WTC11 (cell line): ENCODE measurements around the gene IFT88. TPM values are rescaled to one million over a fixed set of nuclear protein-coding genes. Genes with fewer than 3 reads are reported as not detected.

Experiments
- ATF1 ChIP-seq: sonication (generic); formaldehyde crosslinking; IDR thresholded peaks from 2 replicates; pipeline ENCODE4 v1.8.1; 2023; ENCODE audit warnings: mild to moderate bottlenecking, moderate library complexity, missing genetic modification reagents
- CBFB ChIP-seq: sonication (generic); formaldehyde crosslinking; IDR thresholded peaks from 2 replicates; pipeline ENCODE4 v1.8.1; 2022; ENCODE audit warnings: mild to moderate bottlenecking, low read depth, missing genetic modification reagents
- HMGA2 ChIP-seq: fragments of 250-450 bp; sonication (Bioruptor Pico); IDR thresholded peaks from 2 replicates; pipeline ENCODE4 v1.4.0; 2021; ENCODE audit warnings: mild to moderate bottlenecking, moderate library complexity
- MXD4 ChIP-seq: fragments of 250-450 bp; sonication (Bioruptor Pico); IDR thresholded peaks from 2 replicates; pipeline ENCODE4 v1.8.0; 2021; ENCODE audit warnings: mild to moderate bottlenecking, moderate library complexity, borderline replicate concordance
- NFYB ChIP-seq: sonication (generic); formaldehyde crosslinking; conservative IDR thresholded peaks from 2 replicates; pipeline ENCODE4 v1.8.0; 2022; ENCODE audit warnings: low read depth, missing genetic modification reagents
- ZNF138 ChIP-seq: sonication (generic); formaldehyde crosslinking; conservative IDR thresholded peaks from 2 replicates; pipeline ENCODE4 v1.8.1; 2022; ENCODE audit warnings: mild to moderate bottlenecking, moderate library complexity, missing genetic modification reagents
- ZNF423 ChIP-seq: fragments of 250-450 bp; sonication (Bioruptor Pico); IDR thresholded peaks from 2 replicates; pipeline ENCODE4 v2.1.2; 2022; ENCODE audit warnings: mild to moderate bottlenecking, moderate library complexity
- ZNF671 ChIP-seq: fragments of 250-450 bp; sonication (Bioruptor Pico); IDR thresholded peaks from 2 replicates; pipeline ENCODE4 v1.8.0; 2021; ENCODE audit warnings: mild to moderate bottlenecking
- total RNA-seq: library from RNA; stranded (reverse); gene quantifications from 3 replicates; pipeline ENCODE4 v1.2.3, GENCODE V29; 2021
- TF ChIP-seq, protein P1 (sequence below): sonication (generic); formaldehyde crosslinking; IDR thresholded peaks from 2 replicates; pipeline ENCODE4 v1.8.1; 2022; ENCODE audit warnings: mild to moderate bottlenecking, missing genetic modification reagents, moderate library complexity, borderline replicate concordance
- TF ChIP-seq, protein P2 (sequence below): fragments of 250-450 bp; sonication (Bioruptor Pico); IDR thresholded peaks from 2 replicates; pipeline ENCODE4 v1.9.0; 2021; ENCODE audit warnings: moderate library complexity, mild to moderate bottlenecking, inconsistent platforms, borderline replicate concordance
- TF ChIP-seq, protein P3 (sequence below): sonication (generic); formaldehyde crosslinking; IDR thresholded peaks from 2 replicates; pipeline ENCODE4 v1.8.1; 2023; ENCODE audit warnings: mild to moderate bottlenecking, missing genetic modification reagents, moderate library complexity

IFT88 gene
- total RNA-seq, 1 experiment from 2014 or later, result 6.5 TPM

DNA sequence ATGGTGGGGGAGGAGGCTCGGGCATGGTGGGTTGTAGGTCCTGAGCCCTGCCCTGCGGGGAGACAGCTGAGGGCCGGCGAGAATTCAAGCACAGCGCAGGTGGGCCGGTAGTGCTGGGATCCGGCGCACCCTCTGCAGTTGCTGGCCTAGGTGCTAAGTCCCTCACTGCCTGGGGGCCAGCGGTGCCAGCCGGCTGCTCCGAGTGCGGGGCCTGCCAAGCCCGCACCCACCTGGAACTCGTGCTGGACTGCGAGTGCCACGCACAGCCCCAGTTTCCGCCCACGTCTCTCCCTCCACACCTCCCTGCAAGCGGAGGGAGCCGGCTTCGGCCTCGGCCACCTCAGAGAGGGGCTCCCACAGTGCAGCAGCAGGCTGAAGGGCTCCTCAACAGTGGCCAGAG, 173.1 kb downstream of the IFT88 start (continued):
- TF ChIP-seq, protein P1, sequence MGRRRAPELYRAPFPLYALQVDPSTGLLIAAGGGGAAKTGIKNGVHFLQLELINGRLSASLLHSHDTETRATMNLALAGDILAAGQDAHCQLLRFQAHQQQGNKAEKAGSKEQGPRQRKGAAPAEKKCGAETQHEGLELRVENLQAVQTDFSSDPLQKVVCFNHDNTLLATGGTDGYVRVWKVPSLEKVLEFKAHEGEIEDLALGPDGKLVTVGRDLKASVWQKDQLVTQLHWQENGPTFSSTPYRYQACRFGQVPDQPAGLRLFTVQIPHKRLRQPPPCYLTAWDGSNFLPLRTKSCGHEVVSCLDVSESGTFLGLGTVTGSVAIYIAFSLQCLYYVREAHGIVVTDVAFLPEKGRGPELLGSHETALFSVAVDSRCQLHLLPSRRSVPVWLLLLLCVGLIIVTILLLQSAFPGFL, result no peak
- TF ChIP-seq HMGA2 (CRISPR knock-in tag) (no peak), ATF1 (no peak), CBFB (no peak), NFYB (CRISPR knock-in tag) (no peak), ZNF138 (CRISPR knock-in tag) (no peak), ZNF671 (no peak), MXD4 (no peak), ZNF423 (CRISPR knock-in tag) (no peak)
- TF ChIP-seq, protein P2, sequence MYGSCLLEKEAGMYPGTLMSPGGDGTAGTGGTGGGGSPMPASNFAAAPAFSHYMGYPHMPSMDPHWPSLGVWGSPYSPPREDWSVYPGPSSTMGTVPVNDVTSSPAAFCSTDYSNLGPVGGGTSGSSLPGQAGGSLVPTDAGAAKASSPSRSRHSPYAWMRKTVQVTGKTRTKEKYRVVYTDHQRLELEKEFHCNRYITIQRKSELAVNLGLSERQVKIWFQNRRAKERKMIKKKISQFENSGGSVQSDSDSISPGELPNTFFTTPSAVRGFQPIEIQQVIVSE, result no peak
- TF ChIP-seq, protein P3, sequence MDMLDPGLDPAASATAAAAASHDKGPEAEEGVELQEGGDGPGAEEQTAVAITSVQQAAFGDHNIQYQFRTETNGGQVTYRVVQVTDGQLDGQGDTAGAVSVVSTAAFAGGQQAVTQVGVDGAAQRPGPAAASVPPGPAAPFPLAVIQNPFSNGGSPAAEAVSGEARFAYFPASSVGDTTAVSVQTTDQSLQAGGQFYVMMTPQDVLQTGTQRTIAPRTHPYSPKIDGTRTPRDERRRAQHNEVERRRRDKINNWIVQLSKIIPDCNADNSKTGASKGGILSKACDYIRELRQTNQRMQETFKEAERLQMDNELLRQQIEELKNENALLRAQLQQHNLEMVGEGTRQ (CRISPR knock-in tag), result no peak

Other genes starting within 250 kb of the IFT88 start
- gene CRYL1, start 41.3 kb upstream of the IFT88 start, total RNA-seq, result 2.9 to 4.1 TPM (median 3.2 TPM) in 3 replicates
- 0.59 to 0.64 TPM (median 0.60 TPM) in 3 replicates for gene IL17D, start 136.5 kb downstream of the IFT88 start, total RNA-seq
- 2.6 to 4.6 TPM (median 2.9 TPM) in 3 replicates for gene EEF1AKMT1, start 206.8 kb downstream of the IFT88 start, total RNA-seq